ENCODE data around the gene THADA.

The THADA gene

GRCh38 chr2:43542285-43542933, 53.4 kb downstream of the THADA start:
- ChIA-PET POLR2A (no interaction called here), CTCF (interaction anchor here (0.7 to 4.5 kb wide), 21 partner anchors 8 to 731 kb away, joined by 3 to 25 read pairs (median 3); partner anchors contain the start of gene ZFP36L2)
- Histone ChIP-seq H3K9me3 (ENCODE audit: control extremely low read depth in 1 of 5, control insufficient read depth in 4 of 5, insufficient read depth in 2 of 5, low read depth in 1 of 5, low read length in 4 of 5) (no peaks in the 10 kb centered on the region), H3K4me1 (ENCODE audit: control extremely low read depth in 1 of 4, control insufficient read depth in 4 of 4, insufficient read depth in 4 of 4, low read length in 3 of 4) (peaks cover 15 to 34% (median 22%) of the 10 kb centered on the region in 4 experiments), H3K36me3 (ENCODE audit: control insufficient read depth in 4 of 4, insufficient read depth in 4 of 4, low read length in 3 of 4) (peaks cover 0 to 3% (median 1%) of the 10 kb centered on the region in 4 experiments), H3K27me3 (replicated peaks in 2 of 5; ENCODE audit: control insufficient read depth in 4 of 5, insufficient read depth in 5 of 5, low read length in 4 of 5) (no peaks in the 10 kb centered on the region), H3K27ac (ENCODE audit: insufficient read depth in 1 of 2, low read depth in 1 of 2, low read length in 2 of 2, poor library complexity in 1 of 2, severe bottlenecking in 2 of 2) (no peak overlapping the region), H3K4me3 (ENCODE audit: control insufficient read depth in 1 of 7, extremely low read depth in 1 of 7, insufficient read depth in 4 of 7, low read depth in 2 of 7, low read length in 6 of 7) (no peak overlapping the region)
- DNase-seq: peak; percentile 68 to 85 (median 83)
- WGBS (ENCODE audit: insufficient coverage): no CpG with 5 or more reads among the region's 3 CpGs

DNA sequence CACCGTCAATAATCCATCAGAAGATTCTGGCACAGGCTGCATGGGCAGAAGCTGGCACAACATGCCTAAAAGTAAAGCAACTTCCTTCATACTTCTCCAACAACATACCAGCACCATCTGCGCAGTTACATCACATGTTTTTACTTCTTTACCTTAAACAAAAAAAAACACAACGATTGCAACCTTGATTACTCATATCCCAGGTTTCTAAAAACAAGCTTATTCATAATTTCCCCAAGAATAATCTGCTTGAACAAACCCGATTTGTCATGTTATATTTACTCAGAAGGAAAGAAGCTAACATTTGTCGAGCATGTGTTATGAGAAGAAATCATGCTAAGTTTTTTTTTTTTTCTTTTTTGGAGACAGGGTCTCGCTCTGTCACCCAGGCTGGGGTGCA, 54.7 kb downstream of the THADA start:
- Histone ChIP-seq H3K27ac (ENCODE audit: insufficient read depth in 1 of 2, low read depth in 1 of 2, low read length in 2 of 2, poor library complexity in 1 of 2, severe bottlenecking in 2 of 2) (no peak overlapping the region), H3K27me3 (replicated peaks in 2 of 5; ENCODE audit: control insufficient read depth in 4 of 5, insufficient read depth in 5 of 5, low read length in 4 of 5) (no peaks in the 10 kb centered on the region), H3K4me3 (ENCODE audit: control insufficient read depth in 1 of 7, extremely low read depth in 1 of 7, insufficient read depth in 4 of 7, low read depth in 2 of 7, low read length in 6 of 7) (no peak overlapping the region), H3K9me3 (ENCODE audit: control extremely low read depth in 1 of 5, control insufficient read depth in 4 of 5, insufficient read depth in 2 of 5, low read depth in 1 of 5, low read length in 4 of 5) (no peaks in the 10 kb centered on the region), H3K4me1 (ENCODE audit: control extremely low read depth in 1 of 4, control insufficient read depth in 4 of 4, insufficient read depth in 4 of 4, low read length in 3 of 4) (peaks cover 21 to 41% (median 28%) of the 10 kb centered on the region in 4 experiments), H3K36me3 (ENCODE audit: control insufficient read depth in 4 of 4, insufficient read depth in 4 of 4, low read length in 3 of 4) (peaks cover 0 to 3% (median 1%) of the 10 kb centered on the region in 4 experiments)
- ChIA-PET CTCF (interaction anchor here (0.6 to 5.9 kb wide), 28 partner anchors 8 to 730 kb away, joined by 3 to 25 read pairs (median 4); partner anchors contain the start of gene ZFP36L2), POLR2A (interaction anchor here (0.6 to 2.3 kb wide), 5 partner anchors 13 to 316 kb away, joined by 3 to 11 read pairs (median 4); no protein-coding TSS in a partner anchor)
- DNase-seq: peak in 2 of 3 donors; percentile 41 to 50
- WGBS (ENCODE audit: insufficient coverage): 100% methylated on average over 2 of the region's 6 CpGs

GRCh38 chr2:43540021-43540779, 55.6 kb downstream of the THADA start:
- no peak overlapping the region for H3K27ac ChIP-seq (ENCODE audit: insufficient read depth in 1 of 2, low read depth in 1 of 2, low read length in 2 of 2, poor library complexity in 1 of 2, severe bottlenecking in 2 of 2)
- peaks cover 0 to 10% (median 3%) of the 10 kb centered on the region in 4 experiments for H3K36me3 ChIP-seq (ENCODE audit: control insufficient read depth in 4 of 4, insufficient read depth in 4 of 4, low read length in 3 of 4)
- peak in 2 of 3 donors; percentile 70 to 76 for DNase-seq
- ChIA-PET CTCF (interaction anchor here (1.0 to 5.9 kb wide), 14 partner anchors 9 to 716 kb away, joined by 3 to 25 read pairs (median 7); partner anchors contain the start of gene ZFP36L2), POLR2A (interaction anchor here (0.6 to 2.3 kb wide), 2 partner anchors 313 to 315 kb away, joined by 3 to 11 read pairs; no protein-coding TSS in a partner anchor)
- H3K4me1 ChIP-seq (ENCODE audit: control extremely low read depth in 1 of 4, control insufficient read depth in 4 of 4, insufficient read depth in 4 of 4, low read length in 3 of 4): peaks cover 21 to 41% (median 28%) of the 10 kb centered on the region in 4 experiments
- no peak overlapping the region for H3K4me3 ChIP-seq (ENCODE audit: control insufficient read depth in 1 of 7, extremely low read depth in 1 of 7, insufficient read depth in 4 of 7, low read depth in 2 of 7, low read length in 6 of 7)
- H3K9me3 ChIP-seq (ENCODE audit: control extremely low read depth in 1 of 5, control insufficient read depth in 4 of 5, insufficient read depth in 2 of 5, low read depth in 1 of 5, low read length in 4 of 5): no peaks in the 10 kb centered on the region
- no peaks in the 10 kb centered on the region for H3K27me3 ChIP-seq (replicated peaks in 2 of 5; ENCODE audit: control insufficient read depth in 4 of 5, insufficient read depth in 5 of 5, low read length in 4 of 5)
- 74% methylated on average over 3 of the region's 4 CpGs for WGBS (ENCODE audit: insufficient coverage)

DNA sequence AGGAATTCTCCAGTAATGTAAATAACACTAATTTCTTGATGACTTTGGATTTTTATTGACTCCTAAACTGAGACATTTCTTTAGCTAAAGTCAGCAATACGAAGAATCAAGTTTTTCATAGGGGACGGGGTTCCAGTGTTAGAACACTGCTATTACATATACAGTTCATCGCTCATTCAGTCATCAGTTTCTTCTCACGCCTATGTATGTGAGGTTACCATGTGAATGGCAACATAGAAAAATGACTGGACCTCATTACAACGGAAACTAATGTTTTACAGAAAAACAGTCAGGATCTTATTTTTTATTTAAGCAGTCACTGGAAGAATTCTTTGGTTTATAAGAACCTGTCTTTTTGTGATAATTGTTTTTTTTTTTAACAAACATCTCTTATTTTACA, 56.4 kb downstream of the THADA start:
- ChIA-PET POLR2A (interaction anchor here (2.3 kb wide), 1 partner anchor 315 kb away, joined by 11 read pairs; no protein-coding TSS in a partner anchor), CTCF (interaction anchor here (1.3 to 5.9 kb wide), 9 partner anchors 19 to 712 kb away, joined by 3 to 25 read pairs (median 6); partner anchors contain the start of gene ZFP36L2)
- H3K9me3 ChIP-seq (ENCODE audit: control extremely low read depth in 1 of 5, control insufficient read depth in 4 of 5, insufficient read depth in 2 of 5, low read depth in 1 of 5, low read length in 4 of 5): no peaks in the 10 kb centered on the region
- WGBS (ENCODE audit: insufficient coverage): no CpG with 5 or more reads among the region's 5 CpGs
- peaks cover 0 to 12% (median 3%) of the 10 kb centered on the region in 4 experiments for H3K36me3 ChIP-seq (ENCODE audit: control insufficient read depth in 4 of 4, insufficient read depth in 4 of 4, low read length in 3 of 4)
- H3K4me3 ChIP-seq (ENCODE audit: control insufficient read depth in 1 of 7, extremely low read depth in 1 of 7, insufficient read depth in 4 of 7, low read depth in 2 of 7, low read length in 6 of 7): no peak overlapping the region
- H3K27me3 ChIP-seq (replicated peaks in 2 of 5; ENCODE audit: control insufficient read depth in 4 of 5, insufficient read depth in 5 of 5, low read length in 4 of 5): no peaks in the 10 kb centered on the region
- H3K27ac ChIP-seq (ENCODE audit: insufficient read depth in 1 of 2, low read depth in 1 of 2, low read length in 2 of 2, poor library complexity in 1 of 2, severe bottlenecking in 2 of 2): no peak overlapping the region
- H3K4me1 ChIP-seq (ENCODE audit: control extremely low read depth in 1 of 4, control insufficient read depth in 4 of 4, insufficient read depth in 4 of 4, low read length in 3 of 4): peaks cover 21 to 41% (median 28%) of the 10 kb centered on the region in 4 experiments
- DNase-seq: no peak

DNA sequence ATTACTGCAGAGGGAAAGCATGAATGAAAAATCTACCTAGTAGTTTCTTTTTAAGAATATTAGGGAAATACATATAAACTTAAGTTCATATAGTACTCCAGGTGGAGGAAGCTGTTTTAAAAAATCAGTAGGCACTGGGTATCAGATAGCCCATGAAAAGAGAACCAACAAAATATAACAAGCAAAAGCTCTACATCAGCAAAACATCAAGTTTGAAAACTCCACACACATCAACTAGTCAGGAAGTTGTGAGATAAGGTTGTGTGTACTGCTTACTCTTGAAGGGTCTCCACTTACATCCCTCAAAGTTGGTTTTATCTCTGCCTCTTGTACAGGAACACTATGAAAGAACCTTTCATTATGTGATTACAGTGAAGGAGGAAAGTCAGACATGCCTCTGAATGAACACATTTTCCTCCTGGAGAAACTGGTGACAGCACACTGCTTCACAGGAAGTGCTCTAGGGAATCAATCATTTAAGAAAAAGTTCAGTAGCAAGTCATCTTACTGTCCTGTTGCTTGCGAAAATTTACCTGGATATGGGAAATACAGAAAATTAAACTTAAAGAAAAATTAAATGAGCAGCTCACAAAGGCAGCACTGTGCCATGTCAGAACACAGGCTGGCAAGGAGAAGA, 57.7 kb downstream of the THADA start:
- H3K27me3 ChIP-seq (replicated peaks in 2 of 5; ENCODE audit: control insufficient read depth in 4 of 5, insufficient read depth in 5 of 5, low read length in 4 of 5): no peaks in the 10 kb centered on the region
- WGBS (ENCODE audit: insufficient coverage): 100% methylated on average over 1 of the region's 1 CpG
- H3K4me1 ChIP-seq (ENCODE audit: control extremely low read depth in 1 of 4, control insufficient read depth in 4 of 4, insufficient read depth in 4 of 4, low read length in 3 of 4): peaks cover 21 to 41% (median 28%) of the 10 kb centered on the region in 4 experiments
- ChIA-PET CTCF (interaction anchor here (0.7 to 5.9 kb wide), 15 partner anchors 17 to 710 kb away, joined by 3 to 21 read pairs (median 6); partner anchors contain the start of gene ZFP36L2), POLR2A (interaction anchor here (0.6 to 1.5 kb wide), 3 partner anchors 38 to 316 kb away, joined by 3 to 7 read pairs (median 4); no protein-coding TSS in a partner anchor)
- H3K36me3 ChIP-seq (ENCODE audit: control insufficient read depth in 4 of 4, insufficient read depth in 4 of 4, low read length in 3 of 4): peaks cover 0 to 12% (median 3%) of the 10 kb centered on the region in 4 experiments
- no peaks in the 10 kb centered on the region for H3K9me3 ChIP-seq (ENCODE audit: control extremely low read depth in 1 of 5, control insufficient read depth in 4 of 5, insufficient read depth in 2 of 5, low read depth in 1 of 5, low read length in 4 of 5)
- peak overlapping the region in 1 of 2 experiments; percentile 72 for H3K27ac ChIP-seq (ENCODE audit: insufficient read depth in 1 of 2, low read depth in 1 of 2, low read length in 2 of 2, poor library complexity in 1 of 2, severe bottlenecking in 2 of 2)
- no peak overlapping the region for H3K4me3 ChIP-seq (ENCODE audit: control insufficient read depth in 1 of 7, extremely low read depth in 1 of 7, insufficient read depth in 4 of 7, low read depth in 2 of 7, low read length in 6 of 7)
- no peak for DNase-seq

DNA sequence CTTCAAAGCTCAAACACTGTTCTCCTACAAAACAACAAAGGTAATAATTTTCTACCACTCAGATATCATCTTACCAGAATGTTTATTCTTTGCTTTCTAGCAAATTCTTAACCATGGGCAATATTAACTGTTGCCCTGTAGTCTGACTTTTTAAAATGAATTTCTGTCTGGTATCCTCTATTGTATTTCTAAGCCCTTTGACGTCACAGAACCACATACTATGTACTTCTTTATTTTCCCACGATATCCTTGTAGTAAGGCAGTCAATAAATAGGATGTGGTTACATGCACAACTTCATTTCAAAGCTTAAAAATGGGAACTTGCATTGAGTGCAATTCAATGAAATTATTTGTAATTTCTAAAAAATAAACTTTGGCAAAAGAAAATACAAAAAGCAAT, 58.7 kb downstream of the THADA start:
- H3K4me1 ChIP-seq (ENCODE audit: control extremely low read depth in 1 of 4, control insufficient read depth in 4 of 4, insufficient read depth in 4 of 4, low read length in 3 of 4): peaks cover 21 to 41% (median 27%) of the 10 kb centered on the region in 4 experiments
- POLR2A ChIA-PET: interaction anchor here (0.6 to 1.0 kb wide), 3 partner anchors 9 to 19 kb away, joined by 3 read pairs; no protein-coding TSS in a partner anchor
- H3K36me3 ChIP-seq (ENCODE audit: control insufficient read depth in 4 of 4, insufficient read depth in 4 of 4, low read length in 3 of 4): peaks cover 0 to 12% (median 3%) of the 10 kb centered on the region in 4 experiments
- no CpG with 5 or more reads among the region's 2 CpGs for WGBS (ENCODE audit: insufficient coverage)
- no peaks in the 10 kb centered on the region for H3K9me3 ChIP-seq (ENCODE audit: control extremely low read depth in 1 of 5, control insufficient read depth in 4 of 5, insufficient read depth in 2 of 5, low read depth in 1 of 5, low read length in 4 of 5)
- H3K27me3 ChIP-seq (replicated peaks in 2 of 5; ENCODE audit: control insufficient read depth in 4 of 5, insufficient read depth in 5 of 5, low read length in 4 of 5): no peaks in the 10 kb centered on the region
- peak; percentile 86 to 90 (median 86) for DNase-seq
- H3K27ac ChIP-seq (ENCODE audit: insufficient read depth in 1 of 2, low read depth in 1 of 2, low read length in 2 of 2, poor library complexity in 1 of 2, severe bottlenecking in 2 of 2): peak overlapping the region; percentile 37 to 72
- CTCF ChIA-PET: interaction anchor here (0.6 to 5.9 kb wide), 9 partner anchors 16 to 709 kb away, joined by 3 to 21 read pairs (median 6); partner anchors contain the start of gene ZFP36L2
- no peak overlapping the region for H3K4me3 ChIP-seq (ENCODE audit: control insufficient read depth in 1 of 7, extremely low read depth in 1 of 7, insufficient read depth in 4 of 7, low read depth in 2 of 7, low read length in 6 of 7)

All from common myeloid progenitor, CD34-positive (primary cell).